ENCODE data around the gene HSF5.
"Not testable (repeated sequence)": the region's sequence is repeated elsewhere in the genome, so short reads cannot be mapped to it uniquely, and the experiment has no call there.

HSF5 gene

DNA sequence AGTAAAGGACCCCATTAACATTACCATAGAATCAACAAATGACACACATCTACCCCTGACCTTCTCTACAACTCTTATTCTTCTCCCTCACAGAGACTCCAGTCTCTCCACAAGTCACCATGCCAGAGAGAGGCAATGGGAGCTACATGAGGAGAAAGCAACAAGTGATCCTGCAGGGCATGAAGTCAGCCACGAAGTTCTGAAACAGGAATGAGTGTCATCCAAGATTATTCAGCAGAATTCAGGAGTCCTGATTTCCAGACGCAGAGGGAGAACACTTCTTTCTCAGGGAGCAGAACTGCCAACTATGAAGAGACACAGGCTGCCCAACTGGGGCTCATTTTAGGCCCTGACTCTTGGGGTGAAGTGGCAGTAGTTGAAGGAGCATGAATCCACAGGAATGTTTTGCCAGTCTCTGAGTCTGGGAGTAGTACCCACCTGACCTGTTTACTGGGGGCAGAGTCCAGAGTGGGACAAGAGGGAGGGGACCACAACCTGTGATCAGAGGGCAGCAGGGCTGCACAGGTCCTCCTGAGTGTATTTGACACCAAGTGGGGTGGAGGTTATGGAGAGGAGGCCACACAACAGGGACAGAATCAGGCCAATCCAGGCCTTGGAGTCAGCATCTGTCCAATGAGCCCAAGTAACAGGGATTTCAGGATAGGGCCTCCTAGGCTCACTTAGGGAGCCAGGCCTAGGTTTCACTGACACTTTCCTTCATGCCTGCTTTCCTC, 28.6 kb upstream of the HSF5 start:
- DNase-seq: no peak

DNA sequence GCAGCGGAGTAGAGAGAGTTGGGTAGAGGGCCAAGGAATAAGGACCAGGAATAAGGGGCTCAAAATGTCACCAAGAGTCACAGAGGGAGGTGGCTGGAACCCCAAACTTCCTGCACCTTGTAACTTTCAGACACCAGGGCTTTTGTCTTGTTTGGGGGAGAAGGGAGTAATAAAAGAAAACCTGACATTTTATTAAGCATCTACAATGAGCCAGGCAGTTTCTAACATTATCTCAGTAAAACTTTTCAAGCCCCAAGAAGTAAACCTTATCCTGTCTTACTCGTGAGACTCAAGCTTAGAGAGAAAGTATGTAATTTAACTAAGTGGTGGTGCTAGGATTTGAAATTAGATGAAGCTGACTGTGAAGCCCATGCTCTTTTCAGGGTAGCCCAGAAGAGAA, 27.1 kb upstream of the HSF5 start:
- no peak for DNase-seq

DNA sequence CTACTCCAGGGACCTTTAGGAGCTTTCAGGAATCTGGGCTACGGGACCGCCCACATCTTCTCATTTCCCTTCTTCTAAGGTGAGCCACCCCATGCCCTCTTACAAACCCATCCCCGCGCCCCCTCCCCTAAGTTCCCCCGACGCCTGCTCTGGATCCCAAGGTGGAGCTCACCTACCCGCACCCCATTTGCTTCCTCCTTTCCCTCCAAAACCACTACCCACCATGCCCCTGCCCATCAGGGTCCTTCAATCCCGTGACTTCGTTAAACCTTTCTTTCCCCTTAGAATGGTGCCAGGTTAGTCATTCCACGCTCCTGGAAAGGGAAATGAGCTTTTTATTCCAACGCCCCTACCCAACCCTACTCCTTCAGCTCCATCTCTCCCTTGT, 26.6 kb upstream of the HSF5 start:
- DNase-seq: no peak

DNA sequence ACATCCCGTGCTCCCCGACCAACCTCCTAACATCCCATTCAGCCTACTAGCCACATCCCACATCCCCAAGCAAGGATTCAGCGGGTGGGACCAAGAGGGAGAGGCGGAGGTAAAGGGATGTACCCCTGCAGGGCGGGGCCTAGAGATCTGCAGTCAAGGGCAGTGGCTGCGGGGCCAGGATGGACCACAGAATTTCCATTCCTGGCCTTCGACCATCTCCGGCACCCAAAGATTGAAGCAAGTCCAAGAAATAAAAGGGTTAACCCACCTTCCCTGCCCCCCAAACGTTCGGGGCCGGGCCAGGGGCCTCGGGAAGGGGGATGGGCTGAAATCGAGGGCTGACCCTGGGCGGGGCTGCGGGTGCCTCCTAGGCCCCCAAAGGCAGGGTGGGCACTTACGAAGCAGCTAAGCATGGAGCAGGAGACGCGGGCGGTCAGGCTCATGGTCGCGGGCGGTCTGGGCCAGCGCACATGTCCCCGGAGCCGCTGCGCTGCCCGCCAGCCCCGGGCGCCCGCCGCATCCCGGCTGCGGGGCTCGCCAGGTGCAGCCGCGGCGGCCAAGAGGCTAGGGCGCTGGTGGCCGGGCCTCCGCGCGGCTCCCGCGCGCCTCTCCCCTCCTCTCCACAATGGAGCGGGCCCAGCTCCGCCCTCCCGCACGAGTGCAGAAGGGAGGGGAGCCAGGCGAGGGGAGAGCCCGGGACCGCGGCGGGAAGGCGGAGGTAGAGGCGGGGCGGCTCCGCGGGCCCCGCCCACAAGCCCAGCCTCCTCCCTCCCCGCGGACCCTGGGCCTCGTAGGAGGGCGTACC, 26.0 kb upstream of the HSF5 start, which contains the start of gene MTMR4:
TSS of gene MTMR4 (minus strand) at position 674 of the 805 bp plus-strand sequence. CDS start at position 443, 231 bp downstream.
- peak; percentile 77 for DNase-seq

DNA sequence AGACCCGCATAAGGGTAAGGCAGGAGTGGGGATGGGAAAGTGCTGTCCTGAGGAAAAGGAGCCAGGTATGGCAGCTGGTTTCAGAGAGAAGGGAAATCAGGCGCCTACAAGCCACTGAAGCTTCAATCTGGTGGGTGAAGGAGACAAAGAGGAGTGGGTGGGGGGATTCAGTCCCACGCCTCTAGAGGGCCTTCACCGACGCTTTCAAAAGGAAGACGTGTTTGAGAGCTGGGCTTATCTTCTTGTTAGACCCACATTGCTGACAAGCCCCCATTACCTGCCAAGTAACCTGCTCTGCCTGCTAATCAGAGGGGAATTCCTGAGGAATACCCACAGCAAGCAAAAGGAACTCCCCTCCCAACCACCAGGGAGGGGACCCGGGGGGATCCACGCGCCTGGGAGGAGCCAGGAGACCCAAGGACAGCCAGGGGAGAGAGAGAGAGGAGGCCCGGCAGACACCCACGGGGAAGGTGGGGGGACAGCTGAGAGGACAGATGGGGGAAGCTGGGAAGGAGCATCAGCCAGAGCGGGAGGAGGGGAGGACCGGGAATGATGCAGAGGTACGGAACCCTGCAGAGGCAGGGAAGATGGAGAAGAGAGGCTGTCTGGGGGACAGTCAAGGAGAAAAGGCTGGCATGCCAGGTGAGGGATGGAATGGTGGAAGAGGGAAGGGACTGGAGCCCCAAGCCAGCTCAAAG, 25.2 kb upstream of the HSF5 start:
- DNase-seq: no peak

DNA sequence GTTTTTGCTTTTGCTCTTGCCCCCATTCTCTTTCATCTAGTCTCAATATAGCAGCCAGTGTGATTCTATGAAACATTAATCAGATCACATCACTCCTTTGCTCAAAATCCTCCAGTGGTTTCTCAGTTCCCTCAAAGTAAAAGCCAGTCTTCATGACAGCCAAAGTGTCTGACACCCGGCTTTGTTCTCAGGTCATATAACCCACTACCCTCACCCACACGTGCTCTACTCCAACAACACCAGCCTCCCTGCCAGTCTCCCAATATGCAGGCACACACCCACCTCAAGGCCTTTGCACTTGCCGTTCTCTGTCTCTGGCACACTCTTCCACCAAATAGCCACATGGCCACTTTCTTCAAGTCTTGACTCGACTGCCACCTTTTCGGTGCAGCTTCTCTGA, 21.9 kb upstream of the HSF5 start:
- no peak for DNase-seq

DNA sequence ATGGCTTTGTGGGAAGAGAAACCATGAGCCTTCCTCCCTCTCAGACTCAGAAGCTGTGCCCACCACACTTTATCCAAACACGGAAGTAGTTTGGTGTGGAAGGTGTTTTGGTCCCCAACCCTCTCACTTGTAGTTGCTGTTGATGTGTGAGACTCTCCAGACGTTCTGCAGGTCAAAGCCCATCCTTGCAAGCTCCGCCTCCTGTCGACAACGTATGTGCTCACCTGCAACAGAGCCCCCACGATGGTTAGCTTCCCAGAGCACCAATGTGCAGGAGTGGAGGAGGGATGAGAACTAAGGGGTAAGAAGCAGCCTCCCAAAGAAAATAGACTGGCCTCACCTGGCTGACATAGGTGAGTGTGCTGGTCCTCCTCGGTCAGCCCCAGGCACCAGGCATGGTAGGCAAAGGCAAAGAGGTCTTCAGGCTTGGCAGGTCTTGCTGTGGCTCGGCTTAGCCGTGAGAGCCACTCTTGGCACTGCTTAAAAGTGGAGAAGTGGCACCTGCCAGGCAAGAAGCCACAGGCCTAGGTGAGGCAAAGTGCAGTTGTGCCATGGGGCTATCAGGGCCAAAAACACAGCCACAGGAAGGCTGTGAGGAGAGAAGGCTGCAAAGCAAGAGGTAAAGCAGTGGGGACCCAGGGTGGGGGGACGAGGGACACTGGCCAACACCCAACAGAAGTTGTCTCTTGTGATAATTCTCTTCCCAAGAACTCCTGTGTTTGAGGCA, 20.3 kb upstream of the HSF5 start:
- no peak for DNase-seq

DNA sequence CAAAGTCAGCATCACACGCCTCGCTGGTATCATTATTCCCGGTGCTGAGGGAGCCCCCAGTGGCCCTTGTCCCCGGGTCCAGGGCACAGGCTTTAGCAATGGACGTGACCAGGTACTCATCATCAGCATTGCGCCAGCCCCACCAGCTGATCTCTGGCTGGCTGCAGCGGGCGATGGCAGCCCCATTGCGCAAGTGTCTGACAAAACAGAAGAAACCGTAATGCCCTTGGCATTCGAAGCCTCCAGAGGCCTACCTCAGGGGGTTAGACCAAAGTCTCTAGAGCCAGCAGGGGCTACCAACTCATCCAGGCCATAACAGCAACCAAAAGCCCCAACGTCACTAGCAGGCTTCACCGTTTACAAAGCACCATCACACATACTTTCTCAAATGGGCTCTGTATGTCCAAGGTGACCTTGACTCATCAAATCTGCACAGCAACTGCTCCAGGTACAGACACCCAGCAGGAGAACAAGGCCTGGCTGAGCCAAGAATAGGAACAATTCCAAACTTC, 19.0 kb upstream of the HSF5 start:
- DNase-seq: no peak

DNA sequence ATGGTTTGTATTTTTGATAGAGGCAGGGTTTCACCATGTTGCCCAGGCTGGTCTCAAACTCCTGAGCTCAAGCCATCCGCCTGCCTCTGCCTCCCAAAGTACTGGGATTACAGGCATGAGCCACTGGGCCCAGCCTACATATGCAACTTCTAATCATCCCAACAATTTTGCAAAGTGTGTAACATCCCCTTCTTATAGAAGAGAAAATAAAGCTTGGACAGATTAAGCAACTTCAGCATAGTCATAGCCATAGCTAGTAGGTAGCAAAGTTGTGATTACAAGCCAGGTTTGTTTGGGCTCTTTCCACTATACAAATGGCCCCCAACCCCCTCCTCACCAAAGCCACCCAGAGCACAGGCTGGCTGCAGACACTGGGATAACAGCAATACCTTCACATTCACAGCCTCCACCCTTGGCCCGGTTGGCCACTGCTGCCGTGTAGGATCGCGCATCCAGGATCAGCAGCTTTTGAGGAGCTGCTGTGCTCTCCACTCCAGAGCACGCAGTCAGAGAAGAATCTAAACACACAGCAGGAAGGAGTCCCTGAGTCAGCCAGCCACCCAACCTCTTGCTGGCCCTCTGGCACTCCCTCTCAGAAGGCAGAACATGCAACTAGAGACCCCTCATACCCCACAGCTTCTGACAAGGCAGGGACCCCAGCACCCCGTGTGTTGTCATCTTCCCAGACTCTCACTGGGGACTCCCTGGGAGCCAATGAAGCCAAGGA, 18.3 kb upstream of the HSF5 start:
- DNase-seq: no peak

DNA sequence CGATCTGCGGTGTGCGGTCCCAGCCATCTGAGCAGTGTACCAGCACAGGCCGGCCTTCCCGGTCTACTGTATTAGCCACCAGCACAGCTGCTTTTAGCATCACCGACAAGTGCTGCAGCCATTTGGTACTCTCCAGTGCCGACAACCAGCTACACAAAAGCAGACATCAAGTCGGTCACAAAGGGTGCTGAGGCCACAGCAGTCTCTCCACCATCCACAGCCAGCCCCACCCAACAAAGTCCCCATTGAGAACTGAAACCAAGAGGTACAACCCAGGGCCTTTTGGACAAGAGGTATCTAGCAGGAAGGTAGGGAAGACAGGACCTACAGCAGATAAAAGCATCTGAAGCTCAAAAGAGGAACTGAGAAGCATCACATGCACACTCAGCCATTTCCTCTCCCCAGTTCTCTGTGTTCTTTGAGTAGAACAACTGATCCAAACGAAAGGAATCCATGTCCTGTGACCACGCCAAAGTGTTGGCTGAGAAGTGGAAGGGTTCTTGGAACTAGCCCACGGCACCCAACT, 16.7 kb upstream of the HSF5 start:
- no peak for DNase-seq

DNA sequence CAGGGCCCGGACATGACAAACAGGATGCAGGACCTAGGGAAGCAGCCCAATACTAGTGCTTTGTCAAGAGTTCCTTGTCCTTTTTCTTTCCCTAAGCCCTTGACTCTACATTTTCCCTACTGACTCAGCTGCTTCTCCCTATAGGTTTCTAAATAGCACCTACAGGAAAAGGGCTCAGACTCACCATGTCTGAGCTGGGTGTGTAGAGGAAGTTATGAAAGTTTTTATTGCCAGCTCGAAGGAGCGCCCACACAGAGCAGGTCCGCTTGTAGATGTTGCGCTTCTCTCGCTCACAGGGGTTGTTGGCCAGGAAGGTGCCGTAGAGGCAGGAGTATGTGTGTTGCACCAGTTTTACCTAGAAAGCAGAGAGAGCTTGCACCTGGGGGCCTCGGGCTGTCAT, 15.7 kb upstream of the HSF5 start:
- no peak for DNase-seq

DNA sequence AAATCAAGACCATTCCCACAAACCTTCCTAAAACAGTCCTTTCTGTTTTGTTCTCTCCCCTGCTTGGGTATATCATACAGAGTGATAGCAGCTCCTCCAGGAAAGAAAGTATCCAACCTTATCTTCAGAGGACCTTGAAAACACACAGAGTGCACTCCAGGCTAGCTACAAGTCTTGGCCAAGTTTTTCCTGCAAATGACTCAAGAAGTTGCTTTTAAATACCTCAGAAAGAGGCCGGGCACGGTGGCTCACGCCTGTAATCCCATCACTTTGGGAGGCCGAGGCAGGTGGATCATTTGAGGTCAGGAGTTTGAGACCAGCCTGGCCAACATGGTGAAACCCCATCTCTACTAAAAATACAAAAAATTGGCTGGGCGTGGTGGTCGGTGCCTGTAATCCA, 14.9 kb upstream of the HSF5 start:
- not testable (repeated sequence) for DNase-seq

DNA sequence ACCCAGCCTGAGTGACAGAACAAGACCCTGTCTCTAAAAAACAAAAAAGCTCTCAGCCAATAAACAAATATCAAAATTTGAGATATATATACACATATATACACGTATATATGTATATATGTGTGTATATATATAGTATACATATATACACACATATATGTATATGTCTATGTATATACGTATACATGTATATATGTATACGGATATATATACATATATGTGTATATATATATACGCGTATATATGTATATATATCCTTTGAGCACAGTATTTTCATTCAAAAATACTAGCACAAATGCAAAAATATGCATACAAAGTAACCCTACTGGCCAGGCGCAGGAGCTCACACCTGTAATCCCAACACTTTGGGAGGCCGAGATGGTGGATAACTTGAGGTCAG, 13.2 kb upstream of the HSF5 start:
- DNase-seq: no peak

DNA sequence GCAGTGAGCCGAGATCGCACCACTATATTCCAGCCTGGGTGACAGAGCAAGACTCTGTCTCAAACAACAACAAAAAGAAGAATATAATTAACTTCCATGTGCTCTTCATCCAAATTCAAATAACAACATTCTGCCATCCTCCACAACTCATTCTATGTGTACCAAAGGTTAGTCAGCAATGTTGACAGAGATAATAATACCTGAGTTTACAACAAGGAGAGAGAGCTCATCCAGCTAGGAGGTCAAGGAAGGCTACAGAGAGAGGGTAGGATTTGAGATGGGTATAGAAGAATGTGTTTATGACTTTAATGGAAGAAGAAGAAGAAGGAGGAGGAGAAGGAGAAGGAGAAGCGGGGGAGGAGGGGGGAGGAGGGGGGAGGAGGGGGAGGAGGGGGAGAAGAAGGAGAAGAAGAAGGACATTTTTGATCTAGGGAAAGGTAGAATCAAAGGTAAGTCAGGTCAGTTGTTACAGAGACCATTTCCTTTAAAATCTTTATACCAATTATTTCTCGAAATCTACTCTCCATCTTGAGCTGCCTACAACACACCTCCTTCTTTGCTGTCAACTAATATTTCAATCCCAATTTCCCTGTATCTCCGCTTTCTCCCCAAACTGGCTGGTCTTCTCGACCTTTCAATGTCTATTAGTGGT, 10.1 kb upstream of the HSF5 start:
- DNase-seq: no peak

DNA sequence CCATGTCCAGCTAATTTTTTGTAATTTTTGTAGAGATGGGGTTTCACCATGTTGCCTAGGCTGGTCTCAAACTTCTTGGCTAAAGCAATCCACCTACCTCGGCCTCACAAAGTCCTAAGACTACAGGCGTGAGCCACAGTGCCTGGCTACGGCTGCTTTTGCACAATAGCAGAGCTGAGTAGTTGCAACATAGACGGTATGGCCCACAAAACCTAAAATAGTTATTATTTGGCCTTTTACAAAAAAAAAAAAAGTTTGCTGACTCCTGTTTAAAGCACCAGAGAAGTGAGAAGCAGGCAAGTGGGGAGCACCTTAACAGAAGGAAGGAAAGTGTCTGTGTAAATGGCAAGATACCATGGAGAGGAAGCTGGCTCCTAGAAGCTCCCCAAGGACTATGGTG, 5.3 kb upstream of the HSF5 start:
- DNase-seq: no peak

DNA sequence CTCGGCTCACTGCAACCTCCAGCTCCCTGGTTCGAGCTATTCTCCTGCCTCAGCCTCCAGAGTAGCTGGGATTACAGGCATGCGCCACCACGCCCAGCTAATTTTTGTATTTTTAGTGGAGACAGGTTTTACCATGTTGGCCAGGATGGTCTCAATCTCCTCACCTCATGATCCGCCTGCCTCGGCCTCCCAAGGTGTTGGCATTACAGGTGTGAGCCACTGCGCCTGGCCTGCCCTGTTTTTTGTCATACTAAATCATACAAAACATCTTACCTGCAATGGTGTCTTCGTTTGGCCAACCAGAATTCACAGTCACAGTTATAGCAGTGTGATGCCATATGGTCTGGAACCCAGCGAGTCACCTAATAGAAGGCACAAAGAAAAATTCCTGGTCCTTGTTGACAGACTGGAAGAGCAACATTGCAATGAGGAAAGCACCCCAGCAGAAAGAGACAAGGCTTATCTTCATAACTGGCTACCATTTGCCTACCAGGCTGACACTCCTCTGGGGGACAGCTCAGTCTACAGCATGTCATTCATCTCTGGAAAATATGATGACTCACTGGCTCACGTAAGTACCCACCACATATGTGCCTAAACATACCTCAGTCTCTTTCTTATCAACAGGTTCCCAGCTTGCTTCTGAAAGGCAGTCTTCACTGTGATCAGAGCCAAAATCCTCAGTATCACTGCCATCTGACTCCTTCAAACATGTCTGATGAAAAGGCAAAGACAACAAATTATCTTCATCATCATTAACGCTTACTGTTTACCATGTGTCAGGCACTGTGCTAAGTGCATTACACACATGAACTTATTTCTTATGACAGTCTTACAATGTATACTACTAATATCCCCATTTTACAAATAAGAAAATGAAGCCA, 4.3 kb upstream of the HSF5 start:
- no peak for DNase-seq

DNA sequence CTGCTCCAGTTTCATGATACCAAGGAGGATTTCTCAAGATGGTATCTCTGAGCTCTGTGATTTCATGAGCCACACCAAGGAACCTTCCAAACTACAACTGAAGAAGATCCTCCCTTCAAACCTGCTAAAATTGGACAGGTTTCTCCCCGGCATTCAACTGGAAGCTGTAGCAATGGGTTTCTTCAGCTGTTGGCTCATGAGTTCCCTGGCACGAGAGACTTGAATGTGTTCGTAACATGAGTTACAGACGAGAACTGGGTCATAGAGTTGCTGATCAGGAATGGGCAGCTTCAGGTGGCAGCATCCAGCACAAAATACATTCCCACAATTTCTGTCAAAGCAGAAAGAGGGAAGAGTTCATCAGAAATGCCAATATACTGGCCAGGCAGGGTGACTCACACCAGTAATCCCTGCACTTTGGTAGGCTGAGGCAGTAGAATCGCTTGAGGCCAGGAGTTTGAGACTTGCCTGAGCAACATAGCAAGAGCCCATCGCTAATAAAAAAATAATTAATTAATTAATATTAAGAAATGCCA, 3.4 kb upstream of the HSF5 start:
- no peak for DNase-seq

DNA sequence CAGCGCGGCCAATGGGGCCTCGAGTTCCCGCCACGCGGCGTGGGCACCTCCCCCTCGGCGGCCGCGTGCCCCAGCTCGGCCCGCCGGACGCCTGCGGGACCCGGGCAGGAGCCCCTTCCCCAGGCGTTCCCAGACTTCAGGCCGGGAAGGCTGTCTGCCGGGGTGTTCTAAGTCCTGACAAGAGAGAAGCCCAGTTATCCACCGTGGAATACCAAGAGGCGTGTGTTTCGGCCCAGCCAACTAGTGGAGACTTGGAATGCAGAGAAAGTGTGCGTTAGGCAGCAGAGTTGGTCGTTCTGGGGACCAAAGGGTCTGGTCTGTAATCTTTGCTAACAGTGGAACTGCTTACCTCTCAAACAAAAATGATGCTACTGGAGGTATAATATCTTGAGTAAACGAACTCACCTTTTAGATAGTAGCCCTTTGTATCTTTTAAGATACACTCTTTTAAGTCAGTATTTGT, 251 bp upstream of the HSF5 start:
- no peak for DNase-seq

DNA sequence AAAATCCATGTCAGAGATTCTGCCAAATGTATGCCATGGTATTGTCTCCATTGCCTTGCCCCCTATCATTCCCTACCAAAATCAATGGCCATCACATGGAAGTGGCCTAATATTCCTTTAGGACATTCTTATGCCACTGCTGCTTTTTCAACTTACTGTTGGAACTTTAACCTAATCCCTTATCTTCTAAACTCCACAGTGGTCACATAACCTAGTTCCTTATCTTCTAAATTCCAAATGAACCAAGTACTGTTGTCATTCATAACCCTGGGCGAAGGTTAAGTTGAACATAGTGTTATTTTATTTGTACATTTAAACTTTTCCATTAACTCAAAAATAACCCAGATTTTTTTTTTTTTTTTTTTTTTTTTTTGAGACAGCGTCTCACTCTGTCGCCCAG, 3.6 kb downstream of the HSF5 start:
- no peak for DNase-seq

DNA sequence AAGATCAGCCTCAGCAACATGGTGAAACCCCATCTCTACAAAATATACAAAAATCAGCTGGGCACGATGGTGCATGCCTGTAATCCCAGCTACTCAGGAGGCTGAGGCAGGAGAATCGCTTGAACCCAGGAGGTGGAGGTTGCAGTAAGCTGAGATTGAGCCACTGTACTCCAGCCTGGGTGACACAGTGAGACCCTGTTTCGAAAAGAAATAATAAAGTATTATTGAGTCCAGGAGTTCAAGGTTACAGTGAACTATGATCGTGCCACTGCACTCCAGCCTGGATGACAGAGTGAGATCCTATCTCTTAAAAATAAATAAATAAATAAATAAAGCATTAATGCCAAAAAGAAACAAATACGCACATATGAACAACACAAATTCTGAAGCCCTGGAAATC, 6.4 kb downstream of the HSF5 start:
- DNase-seq: not testable (repeated sequence)
